ENCODE measurements around the gene TNN. TPM values are rescaled to one million over a fixed set of nuclear protein-coding genes. Genes with fewer than 3 reads are reported as not detected.

The TNN gene
- total RNA-seq, 1 experiment from 2014 or later = not detected

GRCh38 chr1:175133673-175134435 lies 66.2 kb downstream of the TNN start:
- no peak for DNase-seq
- H3F3A ChIP-seq (ENCODE audit: low read length, unreplicated experiment) = no peaks in the 10 kb centered on the region
- no peak overlapping the region for H3K9ac ChIP-seq (ENCODE audit: low read length)
- CTCF ChIA-PET = no interaction called here
- H3K79me2 ChIP-seq (ENCODE audit: low read length) = no peaks in the 10 kb centered on the region
- no peaks in the 10 kb centered on the region for H3K9me2 ChIP-seq (replicated peaks; ENCODE audit: low read length)
- BruUV-seq (replicated peaks) = no TSS peak
- H3K27me3 ChIP-seq (ENCODE audit: low read length) = no peaks in the 10 kb centered on the region
- H3K27ac ChIP-seq (ENCODE audit: low read length) = no peak overlapping the region
- TF ChIP-seq EZH2 (IDR thresholded peaks at IDR 0.05; ENCODE audit: low read length, unreplicated experiment) (no peak), EZH2phosphoT487 (IDR thresholded peaks at IDR 0.05; ENCODE audit: borderline replicate concordance, low read length) (no peak), CTCF (conservative IDR thresholded peaks at IDR 0.05; ENCODE audit: low read depth, low read length) (no peak)
- peaks cover 8% of the 10 kb centered on the region for H3K4me1 ChIP-seq (ENCODE audit: insufficient read depth, low read length)
- no peak overlapping the region for H3K4me2 ChIP-seq (ENCODE audit: low read length)
- intact Hi-C loops (cut with micrococcal nuclease) = no loop called here
- H3K9me3 ChIP-seq (ENCODE audit: low read length) = no peaks in the 10 kb centered on the region
- no peaks in the 10 kb centered on the region for H3K36me3 ChIP-seq (ENCODE audit: low read depth, low read length)
- no peak for ATAC-seq
- no peak overlapping the region for H2AFZ ChIP-seq (ENCODE audit: low read length)
- H3K4me3 ChIP-seq (ENCODE audit: low read length) = no peak overlapping the region
- POLR2A ChIA-PET (ENCODE audit: unreplicated experiment) = no interaction called here
- no peaks in the 10 kb centered on the region for H4K20me1 ChIP-seq (ENCODE audit: low read length)

GRCh38 chr1:175134500-175134899 lies 66.9 kb downstream of the TNN start:
- H2AFZ ChIP-seq (ENCODE audit: low read length) = no peak overlapping the region
- BruUV-seq (replicated peaks) = no TSS peak
- intact Hi-C loops (cut with micrococcal nuclease) = no loop called here
- no peak for TF ChIP-seq EZH2phosphoT487 (IDR thresholded peaks at IDR 0.05; ENCODE audit: borderline replicate concordance, low read length)
- no peak for TF ChIP-seq CTCF (conservative IDR thresholded peaks at IDR 0.05; ENCODE audit: low read depth, low read length)
- no peak for TF ChIP-seq EZH2 (IDR thresholded peaks at IDR 0.05; ENCODE audit: low read length, unreplicated experiment)
- ATAC-seq (no peak), DNase-seq (no peak)
- H3F3A ChIP-seq (ENCODE audit: low read length, unreplicated experiment) = no peaks in the 10 kb centered on the region
- CTCF ChIA-PET = no interaction called here
- POLR2A ChIA-PET (ENCODE audit: unreplicated experiment) = no interaction called here
- H3K36me3 ChIP-seq (ENCODE audit: low read depth, low read length) = no peaks in the 10 kb centered on the region
- peaks cover 9% of the 10 kb centered on the region for H3K4me1 ChIP-seq (ENCODE audit: insufficient read depth, low read length)
- no peaks in the 10 kb centered on the region for H3K9me2 ChIP-seq (replicated peaks; ENCODE audit: low read length)
- no peak overlapping the region for H3K9ac ChIP-seq (ENCODE audit: low read length)
- H3K27ac ChIP-seq (ENCODE audit: low read length) = no peak overlapping the region
- H3K4me2 ChIP-seq (ENCODE audit: low read length) = no peak overlapping the region
- H3K4me3 ChIP-seq (ENCODE audit: low read length) = no peak overlapping the region
- H3K27me3 ChIP-seq (ENCODE audit: low read length) = no peaks in the 10 kb centered on the region
- H3K9me3 ChIP-seq (ENCODE audit: low read length) = no peaks in the 10 kb centered on the region
- H4K20me1 ChIP-seq (ENCODE audit: low read length) = no peaks in the 10 kb centered on the region
- no peaks in the 10 kb centered on the region for H3K79me2 ChIP-seq (ENCODE audit: low read length)

GRCh38 chr1:175136246-175136645 lies 68.6 kb downstream of the TNN start:
- Histone ChIP-seq H3K27me3 (ENCODE audit: low read length) (no peaks in the 10 kb centered on the region), H3K9me3 (ENCODE audit: low read length) (no peaks in the 10 kb centered on the region), H2AFZ (ENCODE audit: low read length) (no peak overlapping the region), H3K36me3 (ENCODE audit: low read depth, low read length) (no peaks in the 10 kb centered on the region), H3K4me3 (ENCODE audit: low read length) (no peak overlapping the region), H3K27ac (ENCODE audit: low read length) (no peak overlapping the region), H3K4me2 (ENCODE audit: low read length) (no peak overlapping the region), H4K20me1 (ENCODE audit: low read length) (no peaks in the 10 kb centered on the region), H3K9me2 (replicated peaks; ENCODE audit: low read length) (no peaks in the 10 kb centered on the region), H3F3A (ENCODE audit: low read length, unreplicated experiment) (no peaks in the 10 kb centered on the region), H3K4me1 (ENCODE audit: insufficient read depth, low read length) (peaks cover 9% of the 10 kb centered on the region), H3K79me2 (ENCODE audit: low read length) (no peaks in the 10 kb centered on the region), H3K9ac (ENCODE audit: low read length) (no peak overlapping the region)
- intact Hi-C loops (cut with micrococcal nuclease) = no loop called here
- no TSS peak for BruUV-seq (replicated peaks)
- DNase-seq (no peak), ATAC-seq (no peak)
- CTCF ChIA-PET = no interaction called here
- POLR2A ChIA-PET (ENCODE audit: unreplicated experiment) = no interaction called here
- TF ChIP-seq CTCF (conservative IDR thresholded peaks at IDR 0.05; ENCODE audit: low read depth, low read length) = no peak
- no peak for TF ChIP-seq EZH2phosphoT487 (IDR thresholded peaks at IDR 0.05; ENCODE audit: borderline replicate concordance, low read length)
- no peak for TF ChIP-seq EZH2 (IDR thresholded peaks at IDR 0.05; ENCODE audit: low read length, unreplicated experiment)
